Stimulated activated CD8-positive, alpha-beta memory T cell treated with anti-CD3 and anti-CD28 coated beads, Interleukin-7, amount 100 ng/mL, for 4 hours (primary cell): ENCODE results near the gene KIFC3.
"Not testable (repeated sequence)": the region's sequence is repeated elsewhere in the genome, so short reads cannot be mapped to it uniquely, and the experiment has no call there.

Experiments
- DNase-seq, 2 donors: peaks; one replicate each; pipeline ENCODE4 v3.0.0-alpha.2; 2020; ENCODE audit warnings: low read depth in 2 of 2

The KIFC3 gene

DNA sequence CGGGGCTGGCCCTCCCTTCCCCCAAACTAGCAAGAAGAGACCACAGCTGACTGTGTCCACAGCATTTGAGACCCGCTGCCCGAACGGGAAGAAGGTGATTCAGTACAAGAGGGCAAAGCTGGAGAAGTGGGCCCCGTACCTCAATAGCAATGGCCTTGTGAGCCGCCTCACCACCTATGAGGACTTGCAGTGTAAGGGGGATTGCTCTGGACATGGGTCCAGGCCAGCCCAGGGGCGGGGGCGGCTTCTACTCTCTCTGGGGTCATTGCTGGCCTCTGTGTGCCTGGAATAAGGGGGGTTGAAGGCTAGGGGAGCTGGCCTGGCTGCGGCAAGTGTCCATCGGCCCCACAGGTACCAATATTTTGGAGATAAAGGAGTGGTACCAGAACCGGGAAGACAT lies 79.6 kb downstream of the KIFC3 start:
- DNase-seq = no peak

DNA sequence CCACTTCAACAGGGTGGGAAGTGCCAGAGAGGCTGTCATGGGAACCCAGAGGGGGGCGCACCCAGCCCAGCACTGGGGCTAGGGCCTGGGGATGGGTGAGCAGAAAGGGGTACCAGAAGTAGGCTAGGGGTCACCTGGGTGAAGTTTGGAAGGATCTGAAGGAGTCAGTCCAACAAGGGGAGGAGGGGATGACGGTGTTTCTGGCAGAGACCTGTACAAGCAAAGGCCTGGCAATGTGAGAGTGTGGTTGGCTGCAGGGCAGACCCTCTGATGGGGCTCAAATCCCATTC lies 80.1 kb downstream of the KIFC3 start:
- DNase-seq = no peak

DNA sequence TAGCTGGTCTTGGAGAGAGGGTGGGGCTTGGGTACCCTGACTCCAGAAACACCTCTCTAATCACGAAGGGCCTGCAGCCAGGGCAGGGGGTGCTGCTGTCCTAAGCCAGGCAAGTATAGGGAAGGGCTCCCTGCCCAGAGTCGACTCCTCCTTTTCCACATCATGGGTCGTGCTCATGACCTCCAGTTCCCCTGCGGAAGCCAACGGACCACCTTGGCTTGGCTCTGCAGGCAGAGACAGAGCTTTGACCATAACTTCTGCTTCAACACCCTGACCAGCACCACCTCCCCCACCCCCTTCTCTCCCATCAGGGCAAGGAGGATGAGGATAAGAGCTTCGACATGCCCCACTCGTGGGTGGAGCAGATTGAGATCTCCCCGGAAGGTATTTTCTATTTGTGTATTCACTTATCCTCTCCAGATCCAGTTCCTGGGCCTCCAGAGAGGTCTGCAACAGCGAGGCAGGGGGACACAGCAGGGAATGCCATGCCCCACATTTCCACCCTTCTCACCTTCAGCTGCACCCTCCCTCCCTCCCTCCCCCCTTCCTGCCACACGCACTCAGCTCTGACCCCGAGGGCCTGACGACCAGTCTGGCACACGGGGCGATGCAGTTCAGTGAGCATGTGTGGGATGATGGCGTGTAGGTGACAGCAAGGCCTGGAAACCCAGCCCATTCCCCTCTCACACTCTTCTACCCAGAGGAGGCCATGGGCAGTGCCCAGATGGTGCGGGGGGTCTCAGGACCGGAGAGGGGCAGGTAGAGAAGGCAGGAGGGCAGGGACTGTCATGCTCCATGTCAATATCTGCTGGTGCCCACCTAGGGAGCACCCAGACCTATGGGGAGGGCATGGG lies 80.7 kb downstream of the KIFC3 start:
- DNase-seq = no peak

DNA sequence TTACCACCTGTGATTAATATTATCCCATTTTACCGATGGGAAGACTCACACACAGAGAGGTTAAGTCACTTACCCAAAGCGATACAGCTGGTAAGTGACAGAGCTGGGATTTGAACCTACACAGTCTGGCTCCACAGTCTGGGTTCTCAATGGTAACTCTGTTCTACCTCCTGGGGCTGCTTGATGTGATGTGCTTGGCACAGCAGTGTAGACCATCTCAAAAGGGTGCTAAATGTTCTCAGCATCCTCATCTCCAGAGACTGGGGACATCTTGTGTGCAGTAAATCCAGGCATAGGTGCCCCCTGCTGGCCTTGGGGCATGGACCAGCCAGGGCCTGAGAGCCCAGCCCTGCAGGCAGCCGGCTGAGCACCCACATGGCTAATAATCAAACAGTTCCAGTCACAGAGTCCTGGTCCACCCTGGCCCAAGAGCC lies 82.1 kb downstream of the KIFC3 start:
- DNase-seq = peak in 1 of 2 donors; percentile 15

DNA sequence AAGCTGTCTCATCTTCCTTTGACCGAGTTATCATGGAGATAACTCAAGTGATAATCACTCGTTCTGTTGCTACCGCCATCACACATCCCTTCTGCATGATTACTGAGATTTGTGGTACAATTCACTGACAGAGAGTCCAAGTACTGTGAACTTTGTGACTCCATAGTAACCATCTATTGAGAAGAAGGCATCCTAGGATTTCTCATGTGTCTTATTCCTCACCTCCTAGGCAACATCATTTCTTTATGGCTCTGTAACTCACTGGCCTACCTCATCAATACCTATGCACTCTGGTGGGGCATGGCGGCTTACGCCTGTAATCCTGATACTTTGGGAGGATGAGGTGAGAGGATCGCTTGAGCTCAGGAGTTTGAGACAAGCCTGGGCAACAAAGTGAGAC lies 88.2 kb downstream of the KIFC3 start:
- no peak for DNase-seq

DNA sequence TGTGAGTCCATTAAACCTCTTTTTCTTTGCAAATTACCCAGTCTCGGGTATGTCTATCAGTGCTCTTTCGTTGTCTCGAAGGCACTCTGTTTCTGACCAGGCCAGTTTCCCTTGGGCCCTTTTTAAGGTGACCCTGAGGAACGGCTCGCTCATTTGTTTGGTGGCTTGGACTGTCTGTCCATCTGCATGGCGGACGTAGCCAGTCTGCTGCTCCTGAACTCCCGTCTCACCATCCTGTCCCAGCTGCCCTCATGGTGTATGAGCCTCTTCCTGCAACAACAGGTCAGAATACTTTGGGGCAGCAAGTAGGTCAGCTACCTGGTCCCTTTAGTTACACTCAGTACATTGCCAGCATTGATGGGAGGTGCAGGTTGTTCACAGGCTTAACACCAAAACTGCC lies 88.7 kb downstream of the KIFC3 start:
- no peak for DNase-seq

DNA sequence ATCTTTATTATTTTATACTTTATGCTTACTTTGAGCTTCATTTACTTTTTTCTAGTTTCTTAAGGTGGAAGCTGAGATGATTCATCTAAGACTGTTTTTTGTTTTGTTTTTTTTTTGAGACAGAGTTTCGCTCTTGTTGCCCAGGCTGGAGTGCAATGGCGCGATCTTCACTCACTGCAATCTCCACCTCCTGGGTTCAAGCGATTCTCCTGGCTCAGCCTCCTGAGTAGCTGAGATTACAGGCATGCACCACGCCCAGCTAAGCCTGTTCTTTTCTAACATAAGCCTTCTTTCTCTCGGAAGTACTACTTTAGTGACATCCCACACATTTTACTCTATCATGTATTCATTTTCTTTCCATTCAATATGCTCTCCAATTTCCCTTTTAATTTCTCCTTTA lies 89.7 kb downstream of the KIFC3 start:
- DNase-seq = not testable (repeated sequence)

DNA sequence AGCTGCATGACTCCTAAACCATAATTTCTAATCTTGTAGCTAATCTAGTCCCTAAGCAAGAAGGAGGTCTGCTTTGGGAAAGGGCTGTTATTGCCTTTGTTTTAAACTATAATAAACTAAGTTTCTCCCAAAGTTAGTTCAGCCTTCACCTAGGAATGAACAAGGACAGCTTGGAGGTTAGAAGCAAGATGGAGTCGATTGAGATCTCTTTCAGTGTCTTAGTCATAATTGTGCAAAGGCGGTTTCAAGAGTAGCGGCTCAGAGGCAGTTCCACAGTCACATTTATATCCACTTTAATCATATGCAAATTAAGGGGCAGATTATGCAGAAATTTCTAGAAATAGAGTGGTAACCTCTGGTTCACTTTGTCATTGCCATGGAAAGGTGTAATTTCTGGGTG lies 90.3 kb downstream of the KIFC3 start:
- no peak for DNase-seq

DNA sequence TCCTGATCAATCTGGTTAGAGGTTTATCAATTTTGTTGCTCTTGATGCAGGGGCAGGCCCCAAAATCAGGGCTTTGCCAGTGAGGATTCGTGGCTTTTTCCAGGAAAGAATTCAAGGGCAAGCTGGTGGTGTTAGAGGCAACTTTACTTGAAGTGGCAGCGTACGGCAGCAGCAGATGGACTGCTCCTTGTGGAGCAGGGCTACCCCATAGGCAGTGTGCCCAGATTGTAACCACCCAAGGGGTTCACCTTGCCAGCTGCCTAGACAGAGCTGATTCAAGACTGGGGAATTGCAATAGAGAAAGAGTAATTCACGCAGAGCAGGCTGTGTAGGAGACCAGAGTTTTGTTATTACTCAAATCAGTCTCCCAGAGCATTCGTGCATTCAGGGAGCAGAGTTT lies 90.9 kb downstream of the KIFC3 start:
- DNase-seq = no peak

DNA sequence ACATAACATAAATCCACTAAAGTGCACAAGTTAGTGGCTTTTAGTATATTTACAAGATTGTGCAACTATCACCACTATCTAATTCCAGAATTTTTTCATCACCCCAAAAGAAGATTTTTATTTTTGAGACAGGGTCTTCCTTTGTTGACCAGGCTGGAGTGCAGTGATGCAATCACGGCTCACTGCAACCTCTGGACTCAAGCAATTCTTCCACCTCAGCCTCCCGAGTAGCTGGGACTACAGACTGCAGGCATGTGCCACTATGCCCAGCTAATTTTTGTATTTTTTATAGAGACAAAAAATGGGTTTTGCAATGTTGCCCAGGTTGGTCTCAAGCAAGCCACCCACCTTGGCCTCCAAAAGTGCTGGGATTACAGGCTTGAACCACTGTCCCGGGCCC lies 92.6 kb downstream of the KIFC3 start:
- DNase-seq = no peak
